ENCODE results near the gene PCNX2.

PCNX2 gene

DNA sequence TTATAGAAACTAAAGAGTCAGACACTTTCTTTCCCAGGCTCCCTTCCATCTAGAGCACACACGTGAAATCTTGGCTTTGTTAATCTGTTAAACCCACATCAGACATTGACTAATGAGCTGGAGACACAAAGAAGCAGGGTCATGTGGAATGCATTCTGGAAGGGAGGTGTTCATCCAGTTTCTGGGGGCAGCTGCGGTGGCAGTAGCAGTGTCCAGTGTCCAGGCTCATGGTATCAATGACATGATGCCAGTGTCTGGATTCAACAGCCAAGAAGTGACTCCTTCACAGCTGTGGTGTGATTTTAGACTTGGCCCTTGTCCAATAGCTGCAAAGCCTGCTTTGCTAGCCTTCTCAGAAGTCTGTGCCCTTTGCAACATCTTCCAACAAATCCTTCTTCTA lies 249.9 kb downstream of the PCNX2 start:
- DNase-seq: no peak

DNA sequence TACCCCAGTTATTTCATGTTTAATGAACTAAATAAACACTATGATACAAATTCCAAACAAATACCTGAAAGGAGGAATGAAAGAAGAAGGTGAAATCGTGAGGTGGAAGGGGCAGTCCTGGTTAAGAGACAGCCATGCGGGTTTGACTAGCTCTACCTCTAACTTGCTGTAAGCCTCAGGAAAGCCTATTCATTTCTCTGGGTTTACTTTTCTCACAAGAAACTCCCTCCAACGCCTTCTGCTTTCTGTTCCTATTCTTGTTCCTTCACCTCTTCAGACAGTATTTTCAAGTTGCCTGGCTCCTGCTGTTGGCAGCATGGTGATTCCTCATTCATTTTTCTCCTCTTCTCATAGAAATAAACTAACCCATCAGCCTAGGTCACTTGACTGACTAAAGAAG lies 252.7 kb downstream of the PCNX2 start:
- no peak for DNase-seq

DNA sequence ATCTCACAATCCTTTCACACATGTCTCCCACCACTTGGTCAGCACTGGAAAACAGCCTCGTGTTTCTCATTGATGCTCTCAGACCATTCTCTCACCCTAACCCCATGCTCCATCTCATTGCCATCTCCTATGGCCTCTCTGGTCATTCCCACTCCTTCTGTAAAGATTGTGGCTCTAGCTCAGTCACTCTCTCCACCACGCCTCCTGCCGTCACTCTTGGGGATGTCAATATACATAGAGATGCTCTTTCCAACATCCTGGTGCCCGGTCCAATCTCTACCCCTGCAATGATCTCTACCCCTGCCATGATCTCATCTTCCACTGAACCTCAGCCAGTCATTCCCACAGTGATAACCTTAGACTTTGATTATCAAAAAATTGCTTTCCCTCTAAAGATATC lies 255.0 kb downstream of the PCNX2 start:
- no peak for DNase-seq

DNA sequence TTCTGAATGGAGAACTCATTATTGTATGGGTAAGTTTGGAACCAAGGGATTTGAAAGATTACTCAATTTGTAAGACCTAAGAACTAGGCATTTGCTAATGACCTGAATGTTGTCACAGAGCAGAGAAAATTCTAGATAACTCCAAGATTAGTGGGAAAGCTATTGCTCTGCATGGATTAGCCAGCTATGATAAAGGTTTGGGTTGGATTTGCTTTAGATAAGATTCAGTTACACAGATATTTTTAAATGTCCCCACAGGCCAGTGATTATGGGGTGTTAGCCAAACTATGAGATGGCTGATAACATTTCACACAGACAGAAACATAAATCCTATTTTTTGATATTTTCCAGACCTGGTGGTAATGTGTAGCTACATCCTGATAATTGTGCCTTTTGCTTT lies 256.9 kb downstream of the PCNX2 start:
- DNase-seq: no peak

DNA sequence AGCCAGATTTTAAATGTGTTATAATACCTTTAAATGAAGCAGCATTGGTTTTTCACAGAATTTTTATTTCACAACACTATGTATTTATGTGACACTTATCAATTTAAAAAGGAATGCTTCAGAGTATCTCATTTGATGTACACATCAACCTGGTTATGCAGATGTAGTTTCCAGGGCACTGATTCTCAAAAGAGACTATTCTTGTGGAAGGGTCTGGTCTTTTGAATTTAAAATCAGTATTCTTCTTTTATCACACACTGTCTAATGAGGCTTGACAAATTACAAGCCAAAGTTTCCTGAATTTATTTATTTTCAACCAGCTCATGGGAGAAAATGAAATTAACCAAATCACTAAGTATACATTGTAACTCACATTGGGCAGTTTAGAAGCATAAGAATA lies 257.7 kb downstream of the PCNX2 start:
- no peak for DNase-seq

DNA sequence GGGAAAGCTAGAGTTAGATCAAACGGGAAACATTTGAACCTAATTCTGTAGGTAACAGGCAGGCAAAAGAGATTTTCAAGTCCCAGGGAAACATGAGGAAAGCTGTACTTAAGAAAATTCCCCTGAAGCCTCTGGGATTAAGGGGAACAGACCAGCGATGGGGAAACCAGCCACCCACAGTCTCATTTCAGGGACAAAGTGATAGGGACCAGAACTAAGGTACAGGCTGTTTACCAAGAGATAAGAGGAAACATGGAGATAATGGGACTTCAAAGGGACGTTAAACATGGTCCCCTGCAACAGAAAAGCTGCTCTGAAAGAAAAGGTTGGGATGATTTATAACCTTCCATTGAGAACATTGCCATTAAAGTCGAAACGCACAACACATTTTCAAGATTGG lies 260.7 kb downstream of the PCNX2 start:
- no peak for DNase-seq

DNA sequence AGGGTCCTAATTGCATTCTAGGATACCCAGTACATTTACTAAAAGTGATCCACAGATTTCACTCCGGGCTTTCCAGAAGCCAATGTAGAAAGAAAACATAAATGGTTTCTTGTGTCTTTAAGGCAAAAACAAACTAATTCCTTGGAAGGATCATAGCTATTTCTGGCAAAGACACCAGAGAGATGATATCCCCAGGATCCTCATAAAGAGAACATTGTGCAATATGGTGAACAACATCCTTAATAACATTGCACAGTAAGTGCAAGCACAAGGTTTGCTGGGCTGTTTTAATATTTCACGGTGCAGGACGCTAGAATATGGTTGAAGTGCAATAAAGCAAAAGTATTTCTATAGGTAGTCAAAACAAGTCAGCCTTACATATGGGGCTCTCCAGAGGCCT lies 262.2 kb downstream of the PCNX2 start:
- no peak for DNase-seq

DNA sequence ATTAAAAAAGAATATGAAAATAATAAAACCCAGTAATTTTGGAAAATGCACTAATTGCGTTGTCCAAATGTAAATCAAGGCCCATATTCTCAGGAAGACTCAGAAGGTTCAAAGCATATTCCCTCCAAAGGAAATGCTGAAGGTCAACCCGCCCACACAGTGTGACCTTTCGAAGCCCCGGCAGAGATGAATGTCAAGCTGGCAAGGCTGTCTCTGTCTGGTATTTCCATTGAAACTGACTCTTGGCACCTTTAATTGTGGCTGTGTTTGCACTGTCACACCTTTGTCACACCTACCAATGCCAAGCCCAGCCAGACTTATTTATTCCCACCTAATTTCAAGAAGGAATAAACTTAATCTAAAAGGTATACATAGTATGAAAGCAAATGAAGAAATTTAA lies 262.6 kb downstream of the PCNX2 start:
- DNase-seq: no peak

DNA sequence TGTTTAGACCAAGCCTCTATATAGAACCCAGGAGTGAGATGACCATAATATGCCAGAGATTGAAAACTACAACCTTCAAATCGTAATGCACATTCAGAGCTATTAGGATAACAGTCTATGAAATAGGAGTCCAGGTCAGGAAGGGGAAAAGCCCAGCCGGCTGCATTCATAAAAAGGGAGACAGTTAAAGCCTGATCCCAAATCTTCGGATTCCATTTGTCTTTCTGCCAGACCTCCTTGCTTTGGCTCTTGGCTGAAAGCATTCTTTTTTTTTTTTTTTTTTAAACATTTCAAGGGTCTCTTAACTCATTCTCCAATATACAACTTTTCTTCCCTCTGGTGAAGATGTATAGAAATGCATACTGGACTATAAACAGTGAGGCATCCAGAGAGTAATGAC lies 264.0 kb downstream of the PCNX2 start:
- DNase-seq: no peak

DNA sequence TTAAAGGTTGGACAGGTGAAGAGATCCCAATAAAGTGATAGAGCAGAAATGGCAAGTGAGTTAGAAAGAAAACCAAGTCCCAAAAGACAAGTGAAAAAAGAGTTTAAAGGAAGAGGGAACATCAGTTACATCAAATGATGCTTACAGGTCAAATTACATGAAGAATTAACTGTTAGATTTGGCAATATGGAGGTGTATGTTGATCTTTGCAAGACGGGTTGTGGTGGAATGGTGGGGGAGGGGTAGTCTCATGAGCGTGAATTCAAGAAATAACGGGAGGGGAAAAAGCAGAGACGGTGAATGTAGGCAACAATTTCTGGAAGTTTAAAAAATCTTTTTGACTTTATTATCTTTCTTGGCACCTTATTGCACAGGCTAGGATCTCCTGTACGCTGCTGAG lies 268.5 kb downstream of the PCNX2 start:
- no peak for DNase-seq

DNA sequence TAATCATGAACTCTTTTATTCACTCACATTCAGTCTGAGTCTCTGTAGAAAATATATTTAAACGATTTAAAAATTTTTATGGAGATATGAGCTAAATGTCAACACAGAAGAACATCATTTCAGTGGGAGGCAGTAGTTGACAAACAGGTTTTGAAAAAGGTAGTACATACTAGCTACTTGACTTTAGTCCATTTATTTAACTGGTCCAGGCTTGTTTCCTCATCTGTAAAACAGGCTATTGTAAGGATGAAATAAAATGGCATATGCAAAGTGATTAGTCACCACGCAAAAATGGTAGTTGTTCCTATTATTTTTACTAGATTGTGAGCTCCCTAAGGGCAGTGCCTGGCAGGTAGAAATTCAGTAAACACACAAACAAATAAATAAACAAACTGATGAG lies 270.0 kb downstream of the PCNX2 start:
- no peak for DNase-seq

DNA sequence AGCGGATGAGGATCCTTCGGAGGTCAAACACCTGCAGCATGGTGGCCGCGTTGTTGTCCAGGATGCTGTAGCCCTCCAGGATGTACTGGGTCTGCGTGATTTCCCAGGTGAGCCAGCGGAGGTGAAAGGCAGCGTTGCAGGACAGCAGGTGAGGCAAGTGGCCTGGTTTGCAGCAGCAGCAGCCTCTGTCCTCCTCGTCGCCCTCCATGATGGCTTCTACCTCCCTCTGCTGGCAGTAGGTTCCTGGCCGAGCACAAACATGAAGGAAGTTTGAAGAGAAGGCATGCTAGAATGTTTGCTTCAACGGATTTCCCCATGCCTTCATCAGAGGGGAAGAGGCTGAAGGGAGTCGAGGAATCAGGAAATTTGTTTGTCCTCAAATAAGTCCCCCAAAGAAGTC lies 270.4 kb downstream of the PCNX2 start:
- DNase-seq: peak; percentile 19

DNA sequence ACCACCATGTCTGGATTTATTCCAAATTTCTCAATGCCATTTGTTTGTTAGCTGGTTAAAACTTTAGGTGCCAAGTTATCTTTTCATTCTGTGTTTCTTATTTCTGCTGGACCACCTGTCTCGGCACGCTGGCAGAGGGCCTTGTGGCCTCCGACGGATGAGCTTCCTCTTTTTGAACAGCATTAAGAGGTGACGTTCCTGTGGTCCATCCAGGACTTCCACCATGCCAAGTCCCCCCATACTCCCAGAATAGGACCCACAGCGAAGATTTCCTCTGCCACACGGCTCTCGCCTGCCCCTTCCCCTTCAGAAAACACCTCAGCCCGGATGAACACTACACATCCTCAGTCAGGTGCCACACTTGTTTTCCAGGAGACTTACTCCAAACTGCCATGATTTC lies 271.3 kb downstream of the PCNX2 start:
- no peak for DNase-seq

DNA sequence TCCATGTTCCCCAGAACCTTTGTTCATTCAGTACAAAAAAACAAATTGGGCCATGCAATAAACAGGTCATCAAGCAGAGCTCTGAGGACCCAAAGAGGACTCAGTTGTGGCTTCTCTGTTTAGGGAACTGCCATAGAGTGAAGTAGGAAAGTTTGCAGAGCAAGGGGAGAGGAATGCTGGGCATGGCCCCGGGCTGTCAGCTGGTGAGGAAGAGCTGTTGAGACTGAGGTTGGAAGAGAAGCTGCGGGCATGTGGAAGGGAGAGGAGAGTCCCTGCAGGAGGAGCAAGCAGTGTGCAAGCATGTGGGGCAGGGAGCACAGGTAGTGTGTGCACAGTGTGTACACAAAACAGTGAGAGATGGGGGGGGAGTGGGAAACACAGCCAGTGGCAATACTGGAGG lies 273.3 kb downstream of the PCNX2 start:
- DNase-seq: no peak

DNA sequence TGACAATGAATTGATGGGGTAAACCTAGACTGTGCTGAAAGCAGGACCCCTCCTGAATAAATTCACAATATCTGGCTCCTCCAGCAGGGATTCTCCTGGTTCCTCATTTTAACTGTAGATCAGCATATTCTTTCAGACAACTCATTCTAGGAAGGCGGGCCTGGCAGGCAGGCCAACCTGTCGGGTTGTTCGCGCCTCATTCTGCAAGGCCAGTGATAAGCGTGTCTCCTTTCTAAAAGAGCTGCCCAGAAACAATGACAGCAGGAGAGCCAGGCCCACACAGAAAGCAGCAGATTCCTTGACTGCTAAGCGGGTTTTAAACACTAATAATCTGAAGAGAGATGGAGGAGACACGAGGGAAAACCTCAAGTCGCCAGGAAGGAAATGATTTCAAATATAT lies 275.1 kb downstream of the PCNX2 start:
- no peak for DNase-seq

DNA sequence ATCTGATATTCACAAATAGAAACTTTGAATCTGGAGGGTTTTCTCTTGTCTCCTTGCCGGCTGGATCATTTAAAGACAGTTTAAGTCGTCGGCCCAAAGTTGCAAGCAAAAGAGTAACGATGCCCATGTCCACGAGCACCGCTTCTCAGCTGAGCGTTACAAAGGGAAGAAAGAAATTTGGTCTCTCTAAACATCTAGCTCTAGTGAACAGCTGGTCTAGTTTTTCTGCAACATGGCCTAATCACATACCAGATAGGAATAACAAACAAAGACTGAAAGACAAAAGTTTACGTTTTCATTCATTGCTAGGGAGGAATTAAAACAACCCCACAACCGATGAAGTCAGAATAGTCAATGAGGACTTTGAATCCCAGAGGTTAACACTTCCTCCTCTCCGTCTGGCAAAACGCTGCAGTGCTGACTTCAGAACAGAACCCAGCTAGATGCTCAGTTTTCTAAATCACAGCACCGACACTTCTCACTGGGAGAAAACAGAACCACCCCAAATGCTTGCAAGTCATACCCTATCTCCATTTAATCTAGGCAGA lies 275.7 kb downstream of the PCNX2 start:
- DNase-seq: no peak

DNA sequence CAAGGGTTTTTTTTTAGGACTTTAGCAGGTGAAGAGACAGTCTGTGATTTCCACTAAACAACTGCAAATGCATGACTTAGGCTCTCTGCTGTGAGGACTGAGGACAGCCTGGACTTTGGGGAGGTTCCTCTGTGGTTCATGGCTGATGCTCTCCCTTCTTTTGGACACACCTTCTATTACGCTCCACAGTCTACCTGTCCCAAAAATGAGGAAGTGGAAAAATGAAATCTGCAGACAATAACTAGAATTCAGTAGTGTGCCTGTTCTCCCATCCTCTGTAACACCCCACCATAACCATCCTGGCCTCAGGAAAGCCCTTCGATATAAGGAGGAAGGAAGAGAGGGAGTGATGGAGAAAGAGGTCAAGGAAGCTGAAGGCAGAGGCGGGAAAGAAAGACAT lies 276.4 kb downstream of the PCNX2 start:
- no peak for DNase-seq

DNA sequence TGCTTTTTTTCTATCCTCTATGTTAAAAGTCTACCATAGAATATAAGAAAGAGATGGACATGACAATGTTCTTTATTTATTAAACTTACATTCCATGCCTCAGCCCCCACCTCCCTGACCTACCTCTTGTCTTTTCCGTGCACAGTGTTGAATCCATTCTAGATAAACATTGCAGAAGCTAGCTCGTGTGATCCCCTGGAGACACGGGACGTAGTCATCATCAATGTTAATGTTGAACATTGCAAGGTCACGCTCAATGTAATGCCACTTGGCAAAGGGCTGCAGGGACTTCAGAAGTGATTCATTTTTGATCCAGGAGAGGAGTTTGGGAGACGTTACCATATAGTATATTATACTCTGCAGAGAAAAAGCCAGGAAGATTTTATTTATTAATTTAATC lies 278.7 kb downstream of the PCNX2 start:
- no peak for DNase-seq

DNA sequence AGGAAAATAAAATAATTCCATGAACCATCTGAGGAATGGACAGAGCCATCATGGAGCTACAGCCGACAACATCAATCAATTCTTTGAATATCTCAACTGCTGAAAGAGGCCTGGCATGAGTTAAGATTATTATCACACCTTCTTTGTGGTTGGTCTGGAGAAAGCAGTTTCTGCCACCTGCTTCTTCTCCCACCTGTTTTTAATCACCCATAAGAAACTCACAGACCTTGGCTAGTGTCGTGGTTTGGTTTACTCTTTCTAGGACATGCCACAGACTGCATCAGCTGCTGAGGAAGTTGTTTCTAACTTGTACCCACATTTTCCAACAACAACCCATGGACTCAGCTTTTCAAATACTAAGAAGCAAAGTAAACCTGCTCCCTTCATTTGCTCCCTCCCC lies 279.6 kb downstream of the PCNX2 start:
- DNase-seq: no peak

DNA sequence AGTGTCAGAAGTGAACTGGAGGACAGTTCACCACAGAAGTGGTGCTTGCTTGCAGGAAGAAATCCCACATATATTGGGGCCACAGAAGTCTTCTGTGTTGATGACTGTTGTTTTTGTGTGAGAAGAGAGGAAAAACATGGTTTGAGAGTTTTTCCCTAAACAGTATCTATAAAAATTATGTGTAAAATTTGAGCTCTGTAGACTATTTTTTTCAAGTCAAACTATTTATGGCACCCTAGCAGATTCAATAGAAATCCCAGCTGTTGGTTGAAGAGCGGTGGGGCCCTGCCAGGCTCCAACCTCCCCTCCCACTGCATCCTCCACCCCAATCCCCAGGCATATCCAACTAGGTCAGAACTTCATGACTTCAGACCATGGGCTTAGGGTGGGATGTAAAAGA lies 283.5 kb downstream of the PCNX2 start:
- no peak for DNase-seq

DNA sequence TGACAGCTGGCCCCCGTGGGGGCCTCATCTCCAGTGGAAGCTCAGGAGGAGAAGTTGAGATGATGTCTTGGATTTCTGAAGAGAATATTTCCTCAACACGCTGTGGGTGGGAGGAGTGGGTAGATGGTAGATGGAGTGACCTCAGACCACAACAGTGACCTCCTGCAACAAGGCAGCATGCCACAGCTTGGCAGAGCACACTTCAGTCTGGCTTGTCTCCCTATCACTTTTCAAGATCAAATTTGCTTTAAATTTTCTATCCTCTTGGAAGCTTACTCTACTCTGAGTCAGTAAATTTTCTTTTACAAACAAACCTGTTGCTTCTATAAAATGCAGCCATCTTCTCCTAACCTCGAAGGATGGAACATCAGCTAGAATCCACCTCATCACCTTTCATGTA lies 285.4 kb downstream of the PCNX2 start:
- DNase-seq: no peak

DNA sequence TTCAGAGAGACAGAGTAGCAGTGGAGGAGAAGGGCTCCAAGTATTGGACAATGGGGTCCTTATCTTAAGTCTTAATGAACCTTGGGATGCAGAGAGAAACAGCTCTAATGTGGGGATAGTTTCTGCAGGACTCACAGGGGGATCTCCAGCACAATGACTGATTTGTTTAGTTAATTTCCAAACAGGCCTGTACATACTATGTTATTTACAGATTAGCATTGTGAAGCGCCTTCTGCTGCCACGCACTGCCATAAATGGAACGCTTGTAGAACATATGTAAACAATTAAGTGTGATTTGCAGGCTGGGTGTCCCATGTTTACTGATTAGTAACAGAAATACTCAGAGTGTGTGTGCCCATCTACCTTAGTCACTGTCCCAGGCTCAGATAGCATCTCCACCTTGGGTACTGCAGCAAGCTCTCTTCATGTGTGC lies 289.0 kb downstream of the PCNX2 start:
- no peak for DNase-seq

DNA sequence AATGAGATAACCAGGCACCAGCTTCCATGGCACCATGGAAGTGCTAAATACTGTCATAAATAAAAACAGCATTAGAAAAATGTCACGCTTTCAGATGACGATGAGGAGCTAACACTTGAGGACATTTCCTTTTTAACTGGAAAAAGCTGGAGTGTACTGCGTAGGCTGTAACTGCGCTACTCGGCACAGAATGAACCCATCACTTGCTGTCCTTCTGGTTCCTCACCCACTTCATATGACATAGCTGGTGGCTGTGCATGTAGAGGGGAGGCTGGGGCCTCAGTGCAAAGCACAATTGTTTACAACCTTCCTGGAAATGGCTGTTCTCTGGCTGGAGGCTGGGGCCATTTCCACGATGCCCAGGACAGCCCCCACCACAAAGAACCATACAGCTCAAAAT lies 289.4 kb downstream of the PCNX2 start:
- DNase-seq: no peak

DNA sequence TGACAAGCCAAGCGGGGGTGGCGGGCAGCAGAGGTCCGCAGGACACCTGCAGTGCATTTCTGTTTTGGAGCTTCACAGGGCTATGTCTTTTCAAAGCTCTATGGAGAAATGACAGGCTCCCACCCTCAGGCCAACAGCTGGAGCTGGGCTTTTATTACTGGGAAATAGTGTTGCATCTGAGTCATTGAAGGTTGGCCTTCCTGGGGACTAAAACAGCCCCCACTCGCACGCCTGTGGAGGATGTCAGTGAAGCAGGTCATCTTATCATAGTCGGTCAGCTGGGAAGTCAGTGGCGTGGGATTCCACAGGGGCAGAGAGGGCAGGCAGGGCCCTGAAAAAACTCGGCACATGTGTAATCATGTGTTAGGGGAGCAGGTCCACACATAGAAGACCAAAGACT lies 289.8 kb downstream of the PCNX2 start:
- no peak for DNase-seq

DNA sequence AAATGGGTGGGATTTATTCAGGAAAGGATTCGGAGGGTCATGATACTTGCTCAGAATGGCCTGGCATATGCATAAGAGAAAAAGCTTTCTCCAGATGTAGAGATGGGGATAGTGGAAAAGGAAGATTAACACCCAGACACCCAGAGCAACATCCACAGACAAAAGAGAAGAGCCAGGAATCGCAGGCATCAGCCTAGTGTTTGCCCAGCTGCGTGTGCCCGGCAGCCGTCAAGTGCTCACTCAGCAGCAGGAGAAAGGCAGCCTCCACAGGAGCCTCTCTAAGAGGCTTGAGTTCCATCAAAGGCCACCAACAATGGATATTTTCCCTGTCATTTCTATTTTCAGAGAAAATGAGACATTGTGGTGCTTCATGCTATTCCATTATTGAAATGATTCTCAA lies 290.4 kb downstream of the PCNX2 start:
- DNase-seq: no peak

DNA sequence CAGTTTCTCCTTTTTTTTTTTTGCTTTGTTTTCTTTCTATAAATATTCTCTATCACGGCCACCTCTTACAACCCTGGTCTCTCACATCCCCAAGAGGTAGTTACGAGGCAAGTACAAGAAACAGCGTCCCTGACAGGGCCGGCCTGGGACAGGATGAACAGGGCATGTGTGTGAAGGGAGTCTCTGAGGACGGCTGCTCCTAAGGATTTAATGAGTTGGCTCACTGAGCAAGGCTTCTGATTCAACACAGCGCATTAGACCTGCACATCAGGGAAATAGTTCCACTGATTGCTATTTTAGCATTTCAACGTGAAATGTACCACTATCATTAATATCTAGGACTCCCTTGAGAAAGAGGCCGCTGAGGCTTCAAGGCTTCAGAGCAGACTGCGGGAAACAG lies 291.1 kb downstream of the PCNX2 start:
- no peak for DNase-seq
